OCI-LY7 (cell line): ENCODE results near the gene ENAH. TPM values are rescaled to one million over a fixed set of nuclear protein-coding genes. Genes with fewer than 3 reads are reported as not detected.

Experiments used
- BruUV-seq: library from RNA; stranded (reverse); fragments of 400-500 nt; replicated peaks from 2 replicates; lab custom pipeline; 2021; lab: Mats Ljungman, UMichigan
- CTCF ChIA-PET: fragments of 300-600 bp; sonication (Branson Sonifier 250); formaldehyde crosslinking; loops from one replicate; lab custom pipeline; 2022; ENCODE audit warnings: antibody characterized with exemption; ENCODE audit not compliant: unreplicated experiment; lab: Charles Lee
- POLR2A ChIA-PET: fragments of 300-600 bp; sonication (Branson Sonifier 250); formaldehyde crosslinking; loops from one replicate; lab custom pipeline; 2022; ENCODE audit warnings: antibody characterized with exemption; lab: Charles Lee
- DNase-seq: peaks from one replicate; pipeline ENCODE4 v3.0.0-alpha.2; 2015; ENCODE audit warnings: low spot score
- H2AFZ ChIP-seq: fragments of 200-600 bp; sonication (generic), shearing (Covaris generic); 2 replicates; pipeline ENCODE4 v1.6.1; 2014; ENCODE audit warnings: mild to moderate bottlenecking, antibody characterized with exemption, low read length, moderate library complexity
- H3K27ac ChIP-seq: fragments of 200-600 bp; sonication (generic); 2 replicates; pipeline ENCODE4 v1.5.1; 2014; ENCODE audit warnings: mixed run types, low read depth, mild to moderate bottlenecking, moderate library complexity, low read length, inconsistent platforms; ENCODE audit not compliant: poor library complexity, severe bottlenecking
- H3K36me3 ChIP-seq: fragments of 200-600 bp; sonication (generic); 2 replicates; pipeline ENCODE4 v1.6.1; 2014; ENCODE audit warnings: mild to moderate bottlenecking, antibody characterized with exemption, low read length, moderate library complexity, mixed read lengths; ENCODE audit not compliant: insufficient read depth
- H3K4me1 ChIP-seq: fragments of 200-600 bp; sonication (generic); 2 replicates; pipeline ENCODE4 v1.5.1; 2014; ENCODE audit warnings: mild to moderate bottlenecking, low read length; ENCODE audit not compliant: insufficient read depth, poor library complexity, severe bottlenecking
- H3K4me2 ChIP-seq: fragments of 200-600 bp; sonication (generic); 2 replicates; pipeline ENCODE4 v1.6.1; 2014; ENCODE audit warnings: mild to moderate bottlenecking, low read length
- H3K4me3 ChIP-seq: fragments of 200-600 bp; sonication (generic); 2 replicates; pipeline ENCODE4 v1.5.1; 2014; ENCODE audit warnings: mild to moderate bottlenecking, low read depth, low read length; ENCODE audit not compliant: poor library complexity, severe bottlenecking
- H3K79me2 ChIP-seq: fragments of 200-600 bp; sonication (generic); 2 replicates; pipeline ENCODE4 v1.6.1; 2016; ENCODE audit warnings: low read depth, mild to moderate bottlenecking, low read length, moderate library complexity, mixed read lengths; ENCODE audit not compliant: insufficient read depth
- H3K9me2 ChIP-seq: fragments of 200-600 bp; sonication (generic); 2 replicates; pipeline ENCODE4 v1.6.1; 2016; ENCODE audit warnings: mild to moderate bottlenecking, low read length, mixed read lengths; ENCODE audit not compliant: insufficient read depth
- H3K9me3 ChIP-seq: fragments of 200-600 bp; sonication (generic); 2 replicates; pipeline ENCODE4 v1.6.1; 2014; ENCODE audit warnings: mild to moderate bottlenecking, mixed run types, low read length, mixed read lengths
- H4K20me1 ChIP-seq: fragments of 200-600 bp; sonication (generic); 2 replicates; pipeline ENCODE4 v1.6.1; 2014; ENCODE audit warnings: mild to moderate bottlenecking, antibody characterized with exemption, low read length, moderate library complexity, mixed read lengths; ENCODE audit not compliant: insufficient read depth
- CTCF ChIP-seq: fragments of 200-600 bp; sonication (generic); conservative IDR thresholded peaks from 2 replicates; pipeline ENCODE4 v1.5.1; 2014; ENCODE audit warnings: mild to moderate bottlenecking, antibody characterized with exemption, low read length, moderate library complexity, mixed read lengths
- EZH2phosphoT487 ChIP-seq: fragments of 200-600 bp; sonication (generic); IDR thresholded peaks from 2 replicates; pipeline ENCODE4 v1.6.1; 2018; ENCODE audit warnings: low read depth, borderline replicate concordance, mild to moderate bottlenecking, mixed run types, antibody characterized with exemption, low read length, moderate library complexity, mixed read lengths
- intact Hi-C: fragments of 100-400 bp; cut with micrococcal nuclease; formaldehyde crosslinking; loops from one replicate; pipeline ENCODE4 v1.10.0; 2022; ENCODE audit not compliant: unreplicated experiment
- total RNA-seq, 2 experiments: library from RNA; depleted of rRNA in 1 of 2; stranded (reverse); fragments of >200 nt in 1 of 2; shearing (Covaris generic) in 1 of 2; gene quantifications; 2 replicates each; pipeline ENCODE4 v1.2.3, GENCODE V29; 2014 to 2022

ENAH gene
- total RNA-seq, 2 experiments from 2014 or later = 4.6 to 18.1 TPM

GRCh38 chr1:225608014-225608796 is 44.7 kb downstream of the ENAH start:
- Histone ChIP-seq H3K4me2 (no peak overlapping the region), H3K36me3 (no peaks in the 10 kb centered on the region), H3K9me2 (no peaks in the 10 kb centered on the region), H3K79me2 (no peaks in the 10 kb centered on the region), H3K4me3 (no peak overlapping the region), H3K4me1 (no peaks in the 10 kb centered on the region), H3K27ac (no peak overlapping the region), H3K9me3 (no peaks in the 10 kb centered on the region), H2AFZ (no peak overlapping the region), H4K20me1 (no peaks in the 10 kb centered on the region)
- POLR2A ChIA-PET = interaction anchor here (0.6 to 0.9 kb wide), 4 partner anchors 10 to 159 kb away, joined by 3 to 6 read pairs (median 5); no protein-coding TSS in a partner anchor
- BruUV-seq = no TSS peak
- CTCF ChIA-PET = no interaction called here
- TF ChIP-seq EZH2phosphoT487 (no peak), CTCF (no peak)
- intact Hi-C loops = no loop called here
- DNase-seq = no peak

GRCh38 chr1:225607355-225607754 is 45.6 kb downstream of the ENAH start:
- no peak overlapping the region for H3K4me2 ChIP-seq
- no peaks in the 10 kb centered on the region for H3K9me3 ChIP-seq
- ChIA-PET POLR2A (interaction anchor here (0.6 to 1.2 kb wide), 6 partner anchors 10 to 1265 kb away, joined by 3 to 6 read pairs (median 5); no protein-coding TSS in a partner anchor), CTCF (no interaction called here)
- intact Hi-C loops = no loop called here
- TF ChIP-seq CTCF (no peak), EZH2phosphoT487 (no peak)
- no peaks in the 10 kb centered on the region for H3K9me2 ChIP-seq
- H3K4me1 ChIP-seq = no peaks in the 10 kb centered on the region
- no peak overlapping the region for H3K27ac ChIP-seq
- no peak overlapping the region for H3K4me3 ChIP-seq
- DNase-seq = no peak
- H2AFZ ChIP-seq = no peak overlapping the region
- no peaks in the 10 kb centered on the region for H4K20me1 ChIP-seq
- H3K36me3 ChIP-seq = no peaks in the 10 kb centered on the region
- no TSS peak for BruUV-seq
- H3K79me2 ChIP-seq = no peaks in the 10 kb centered on the region
